CD4-positive, CD25-positive, alpha-beta regulatory T cell (primary cell): ENCODE data around the gene LKAAEAR1. TPM values are rescaled to one million over a fixed set of nuclear protein-coding genes. Genes with fewer than 3 reads are reported as not detected.

Experiments used
- ATAC-seq, 2 donors: fragments of 150-1000 bp; cut with Tn5 transposase; one replicate each; pipeline ENCODE4 v1.10.0; 2021; ENCODE audit warnings: low read depth in 2 of 2, moderate number of reproducible peaks in 2 of 2, moderate library complexity in 1 of 2
- DNase-seq, 3 donors: peaks; one replicate each; pipeline versions ENCODE4 v3.0.0 to v3.0.0-alpha.2; 2012 to 2022; ENCODE audit warnings: mixed read lengths in 1 of 3
- H3K27ac ChIP-seq: one replicate; pipeline ENCODE4 v1.7.0; 2013; ENCODE audit warnings: mild to moderate bottlenecking, low read length; ENCODE audit not compliant: insufficient read depth, poor library complexity, severe bottlenecking
- H3K27me3 ChIP-seq: one replicate; pipeline ENCODE4 v1.7.0; 2013; ENCODE audit warnings: low read length; ENCODE audit not compliant: control insufficient read depth, insufficient read depth
- H3K36me3 ChIP-seq: one replicate; pipeline ENCODE4 v1.7.0; 2013; ENCODE audit warnings: mild to moderate bottlenecking, low read length, moderate library complexity; ENCODE audit not compliant: control insufficient read depth, insufficient read depth
- H3K4me1 ChIP-seq: 2 replicates; pipeline ENCODE4 v1.7.0; 2013; ENCODE audit warnings: mild to moderate bottlenecking, low read length; ENCODE audit not compliant: insufficient read depth, control insufficient read depth, poor library complexity, severe bottlenecking
- H3K4me3 ChIP-seq: one replicate; pipeline ENCODE4 v1.7.0; 2013; ENCODE audit warnings: low read depth, mild to moderate bottlenecking, low read length, moderate library complexity
- H3K9me3 ChIP-seq, 2 experiments: 1 replicate in 1 of 2; 2 replicates in 1 of 2; pipeline ENCODE4 v1.7.0; 2013; ENCODE audit warnings: low read length in 2 of 2, mild to moderate bottlenecking in 1 of 2, moderate library complexity in 1 of 2; ENCODE audit not compliant: control insufficient read depth in 2 of 2
- H3K27ac Mint-ChIP-seq, 3 donors: one replicate each; pipeline ENCODE4 v1.8.0; 2020 to 2022; ENCODE audit warnings: mild to moderate bottlenecking in 3 of 3, mixed read lengths in 3 of 3, moderate library complexity in 2 of 3
- H3K27me3 Mint-ChIP-seq: one replicate; pipeline ENCODE4 v1.8.0; 2022; ENCODE audit warnings: mild to moderate bottlenecking, mixed read lengths
- H3K36me3 Mint-ChIP-seq: one replicate; pipeline ENCODE4 v1.8.0; 2020; ENCODE audit warnings: mixed read lengths
- H3K4me1 Mint-ChIP-seq, 4 donors: one replicate each; pipeline ENCODE4 v1.8.0; 2020 to 2022; ENCODE audit warnings: mixed read lengths in 4 of 4, mild to moderate bottlenecking in 1 of 4
- H3K4me3 Mint-ChIP-seq, 4 donors: one replicate each; pipeline ENCODE4 v1.8.0; 2020 to 2022; ENCODE audit warnings: mild to moderate bottlenecking in 4 of 4, mixed read lengths in 4 of 4, moderate library complexity in 3 of 4
- H3K9me3 Mint-ChIP-seq, 7 donors: one replicate each; pipeline ENCODE4 v1.8.0; 2020 to 2022; ENCODE audit warnings: mixed read lengths in 7 of 7, mild to moderate bottlenecking in 3 of 7, moderate library complexity in 2 of 7
- polyA plus RNA-seq, 4 donors: library from polyadenylated mRNA; unstranded; fragments of 300-500 nt; fragmentation: Illumina TruSeq; gene quantifications; one replicate each; pipeline ENCODE4 v1.2.3, GENCODE V29; 2021
- total RNA-seq: library from RNA; stranded (reverse); gene quantifications from one replicate; pipeline ENCODE4 v1.2.3, GENCODE V29; 2022

Gene LKAAEAR1
- total and polyA plus RNA-seq, 5 donors from 2014 or later = 0.42 to 1.4 TPM; not detected in 3

- no peak for ATAC-seq
- Mint-ChIP-seq H3K9me3 (no peaks in the 10 kb centered on the region), H3K36me3 (no peaks in the 10 kb centered on the region), H3K27me3 (peaks cover 18% of the 10 kb centered on the region), H3K4me1 (peaks cover 0 to 48% (median 23%) of the 10 kb centered on the region in 4 donors), H3K27ac (peak overlapping the region in 2 of 3 donors; percentile 71 to 88), H3K4me3 (peak overlapping the region; percentile 73 to 95 (median 83))
- no peaks in the 10 kb centered on the region for H3K9me3 ChIP-seq
- DNase-seq = no peak
- no peak overlapping the region for H3K4me3 ChIP-seq
- H3K27ac ChIP-seq = no peak overlapping the region
- H3K27me3 ChIP-seq = no peaks in the 10 kb centered on the region
- peaks cover 66% of the 10 kb centered on the region for H3K4me1 ChIP-seq
- H3K36me3 ChIP-seq = no peaks in the 10 kb centered on the region
These were observed 43.8 kb downstream of the LKAAEAR1 start for GRCh38 chr20:64040231-64041039.

- H3K27me3 Mint-ChIP-seq = peaks cover 16% of the 10 kb centered on the region
- Histone ChIP-seq H3K36me3 (no peaks in the 10 kb centered on the region), H3K27me3 (no peaks in the 10 kb centered on the region), H3K4me3 (no peak overlapping the region), H3K9me3 (no peaks in the 10 kb centered on the region), H3K4me1 (peaks cover 75% of the 10 kb centered on the region), H3K27ac (no peak overlapping the region)
- no peak for ATAC-seq
- H3K4me3 Mint-ChIP-seq = peak overlapping the region; percentile 81 to 95 (median 83)
- no peaks in the 10 kb centered on the region for H3K9me3 Mint-ChIP-seq
- DNase-seq = no peak
- peak overlapping the region in 2 of 3 donors; percentile 71 to 88 for H3K27ac Mint-ChIP-seq
- H3K4me1 Mint-ChIP-seq = peaks cover 0 to 54% (median 26%) of the 10 kb centered on the region in 4 donors
- no peaks in the 10 kb centered on the region for H3K36me3 Mint-ChIP-seq
These were observed 44.7 kb downstream of the LKAAEAR1 start for GRCh38 chr20:64039293-64040160.

- no peak overlapping the region for H3K27ac Mint-ChIP-seq
- Histone ChIP-seq H3K36me3 (no peaks in the 10 kb centered on the region), H3K4me3 (no peak overlapping the region), H3K4me1 (peaks cover 81% of the 10 kb centered on the region), H3K27ac (peak overlapping the region; percentile 33), H3K27me3 (no peaks in the 10 kb centered on the region), H3K9me3 (no peaks in the 10 kb centered on the region)
- H3K4me1 Mint-ChIP-seq = peaks cover 0 to 55% (median 20%) of the 10 kb centered on the region in 4 donors
- ATAC-seq (peak; percentile 72 to 75), DNase-seq (peak; percentile 65 to 84 (median 76))
- peak overlapping the region; percentile 73 to 84 (median 82) for H3K4me3 Mint-ChIP-seq
- peaks cover 8% of the 10 kb centered on the region for H3K27me3 Mint-ChIP-seq
- H3K9me3 Mint-ChIP-seq = no peaks in the 10 kb centered on the region
- H3K36me3 Mint-ChIP-seq = no peaks in the 10 kb centered on the region
These were observed 45.5 kb downstream of the LKAAEAR1 start for GRCh38 chr20:64038565-64039292.

- peak overlapping the region; percentile 33 for H3K27ac ChIP-seq
- Mint-ChIP-seq H3K9me3 (no peaks in the 10 kb centered on the region), H3K4me1 (peaks cover 0 to 51% (median 16%) of the 10 kb centered on the region in 4 donors), H3K27ac (no peak overlapping the region), H3K36me3 (no peaks in the 10 kb centered on the region), H3K27me3 (peaks cover 4% of the 10 kb centered on the region), H3K4me3 (peak overlapping the region in 3 of 4 donors; percentile 69 to 84 (median 70))
- peak; percentile 8 to 24 for ATAC-seq
- peaks cover under 1% of the 10 kb centered on the region for H3K36me3 ChIP-seq
- H3K4me1 ChIP-seq = peaks cover 81% of the 10 kb centered on the region
- H3K27me3 ChIP-seq = no peaks in the 10 kb centered on the region
- no peaks in the 10 kb centered on the region for H3K9me3 ChIP-seq
- DNase-seq = no peak
- no peak overlapping the region for H3K4me3 ChIP-seq
These were observed 46.0 kb downstream of the LKAAEAR1 start for GRCh38 chr20:64038224-64038564.

DNA sequence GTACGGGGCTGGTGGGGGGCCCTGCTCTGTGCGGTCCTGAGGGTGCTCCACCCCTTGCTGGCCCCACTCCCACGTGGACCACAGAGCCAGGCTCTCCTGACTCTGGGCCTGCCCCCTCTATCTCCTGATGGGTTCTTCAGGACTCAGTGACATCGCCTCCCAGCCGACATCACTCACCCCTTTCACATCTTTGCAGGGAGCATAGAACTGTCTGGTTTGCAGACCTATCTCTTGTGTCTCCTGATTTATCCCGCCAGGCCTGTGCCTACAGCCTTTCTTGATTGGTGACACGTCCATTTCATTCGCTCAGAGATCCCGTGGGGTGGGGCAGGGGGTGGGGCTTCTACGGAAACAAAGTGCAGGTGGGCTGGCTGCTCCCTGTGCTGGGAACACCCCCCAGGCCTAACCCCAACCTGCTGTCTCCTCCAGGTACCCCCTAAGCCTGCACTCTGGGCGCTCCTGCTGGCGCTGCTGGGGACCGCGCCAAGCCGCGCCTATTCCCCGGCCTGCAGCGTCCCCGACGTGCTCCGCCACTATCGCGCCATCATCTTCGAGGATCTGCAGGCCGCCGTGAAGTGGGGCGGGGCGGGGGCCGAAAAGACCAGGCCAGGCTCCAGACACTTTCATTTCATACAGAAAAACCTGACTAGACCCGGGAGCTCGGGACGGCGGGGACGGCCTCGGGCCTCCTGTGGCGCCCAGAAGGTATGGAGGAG, 46.5 kb downstream of the LKAAEAR1 start:
- H3K27ac Mint-ChIP-seq = peak overlapping the region in 1 of 3 donors; percentile 95
- Histone ChIP-seq H3K27me3 (no peaks in the 10 kb centered on the region), H3K27ac (no peak overlapping the region), H3K4me1 (peaks cover 81% of the 10 kb centered on the region), H3K4me3 (no peak overlapping the region), H3K36me3 (peaks cover 6% of the 10 kb centered on the region), H3K9me3 (no peaks in the 10 kb centered on the region)
- H3K4me1 Mint-ChIP-seq = peaks cover 0 to 51% (median 16%) of the 10 kb centered on the region in 4 donors
- DNase-seq (peak in 1 of 3 donors; percentile 34), ATAC-seq (no peak)
- H3K27me3 Mint-ChIP-seq = peaks cover 4% of the 10 kb centered on the region
- peaks cover 2% of the 10 kb centered on the region for H3K36me3 Mint-ChIP-seq
- no peaks in the 10 kb centered on the region for H3K9me3 Mint-ChIP-seq
- peak overlapping the region; percentile 67 to 70 (median 70) for H3K4me3 Mint-ChIP-seq

- H3K9me3 Mint-ChIP-seq = no peaks in the 10 kb centered on the region
- peaks cover 10% of the 10 kb centered on the region for H3K36me3 ChIP-seq
- no peak for DNase-seq
- H3K4me1 Mint-ChIP-seq = peaks cover 0 to 50% (median 16%) of the 10 kb centered on the region in 4 donors
- no peaks in the 10 kb centered on the region for H3K9me3 ChIP-seq
- peak overlapping the region in 1 of 3 donors; percentile 95 for H3K27ac Mint-ChIP-seq
- H3K36me3 Mint-ChIP-seq = peaks cover 4% of the 10 kb centered on the region
- peak overlapping the region in 3 of 4 donors; percentile 62 to 70 (median 63) for H3K4me3 Mint-ChIP-seq
- ATAC-seq = no peak
- H3K27me3 Mint-ChIP-seq = peaks cover 4% of the 10 kb centered on the region
- peaks cover 78% of the 10 kb centered on the region for H3K4me1 ChIP-seq
- H3K27ac ChIP-seq = no peak overlapping the region
- no peak overlapping the region for H3K4me3 ChIP-seq
- no peaks in the 10 kb centered on the region for H3K27me3 ChIP-seq
These were observed 47.0 kb downstream of the LKAAEAR1 start for GRCh38 chr20:64037199-64037497.
